M059J (cell line): Measurements from ENCODE around the gene RNF31. TPM values are rescaled to one million over a fixed set of nuclear protein-coding genes. Genes with fewer than 3 reads are reported as not detected.

ENCODE experiments used
- DNase-seq: peaks from one replicate; pipeline ENCODE4 v3.0.0-alpha.2; 2012; ENCODE audit warnings: low read depth
- total RNA-seq: library from RNA; depleted of rRNA; stranded (reverse); fragments of >200 nt; shearing (Covaris generic); gene quantifications from 2 replicates; pipeline ENCODE4 v1.2.3, GENCODE V29; 2014

The RNF31 gene
- total RNA-seq, 1 experiment from 2014 or later: 68.0 TPM

DNA sequence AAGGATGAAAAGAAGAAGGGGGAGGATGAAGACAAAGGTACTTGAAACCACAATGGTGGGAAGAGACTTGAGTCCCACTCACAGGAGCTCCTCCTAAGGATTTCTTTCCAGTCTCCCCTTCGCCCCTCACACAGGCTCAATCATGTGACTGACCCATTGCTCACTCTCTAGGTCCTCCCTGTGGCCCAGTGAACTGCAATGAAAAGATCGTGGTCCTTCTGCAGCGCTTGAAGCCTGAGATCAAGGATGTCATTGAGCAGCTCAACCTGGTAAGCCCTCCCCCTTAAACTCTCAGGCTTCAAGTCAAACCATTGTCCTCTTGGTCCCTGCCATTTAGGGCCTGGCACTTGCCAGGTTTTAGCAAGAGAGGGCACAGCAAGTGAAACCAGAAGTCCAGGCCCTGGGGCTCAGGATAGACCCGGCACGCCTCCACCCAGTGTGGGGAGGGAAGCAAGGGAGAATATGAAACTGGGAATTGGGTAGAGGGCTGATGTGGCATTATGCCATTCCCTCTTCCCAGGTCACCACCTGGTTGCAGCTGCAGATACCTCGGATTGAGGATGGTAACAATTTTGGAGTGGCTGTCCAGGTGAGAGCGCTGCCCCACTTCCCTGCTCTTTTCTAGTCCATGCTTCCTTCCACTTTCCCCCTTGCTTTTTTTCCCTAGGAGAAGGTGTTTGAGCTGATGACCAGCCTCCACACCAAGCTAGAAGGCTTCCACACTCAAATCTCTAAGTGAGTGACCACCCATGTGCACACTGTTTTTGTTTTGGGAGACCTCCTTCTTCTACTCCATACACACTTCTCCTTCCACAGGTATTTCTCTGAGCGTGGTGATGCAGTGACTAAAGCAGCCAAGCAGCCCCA, 9.5 kb upstream of the RNF31 start:
- no peak for DNase-seq

DNA sequence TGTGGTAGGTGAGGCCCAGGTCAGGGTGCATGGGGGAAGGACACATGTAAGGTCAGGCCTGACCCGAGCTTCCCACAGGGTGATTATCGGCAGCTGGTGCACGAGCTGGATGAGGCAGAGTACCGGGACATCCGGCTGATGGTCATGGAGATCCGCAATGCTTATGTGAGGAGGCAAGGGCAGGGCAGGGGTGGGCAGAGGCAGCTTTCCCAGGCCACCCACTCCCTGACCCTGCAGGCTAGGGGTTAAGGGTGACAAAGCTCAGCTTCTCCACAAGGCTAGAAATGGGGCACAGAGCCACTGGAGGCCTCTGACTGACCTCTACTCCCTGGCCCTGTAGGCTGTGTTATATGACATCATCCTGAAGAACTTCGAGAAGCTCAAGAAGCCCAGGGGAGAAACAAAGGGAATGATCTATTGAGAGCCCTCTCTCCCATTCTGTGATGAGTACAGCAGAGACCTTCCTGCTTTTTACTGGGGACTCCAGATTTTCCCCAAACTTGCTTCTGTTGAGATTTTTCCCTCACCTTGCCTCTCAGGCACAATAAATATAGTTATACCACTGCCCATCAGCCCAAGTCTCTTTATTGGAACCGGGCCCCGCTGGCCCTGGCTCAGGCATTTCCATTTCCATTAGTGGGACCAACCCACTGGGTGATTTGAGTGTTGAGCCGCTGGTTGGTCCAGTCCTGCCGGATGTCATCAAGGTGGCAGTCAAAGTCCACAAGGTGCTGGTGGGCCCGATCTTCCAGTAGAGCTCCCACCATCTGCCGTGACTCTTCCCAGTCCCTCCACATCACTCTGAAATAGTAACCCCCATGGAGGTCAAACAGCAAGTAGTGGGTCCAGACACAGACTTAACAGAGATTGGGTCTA, 8.7 kb upstream of the RNF31 start:
- no peak for DNase-seq

DNA sequence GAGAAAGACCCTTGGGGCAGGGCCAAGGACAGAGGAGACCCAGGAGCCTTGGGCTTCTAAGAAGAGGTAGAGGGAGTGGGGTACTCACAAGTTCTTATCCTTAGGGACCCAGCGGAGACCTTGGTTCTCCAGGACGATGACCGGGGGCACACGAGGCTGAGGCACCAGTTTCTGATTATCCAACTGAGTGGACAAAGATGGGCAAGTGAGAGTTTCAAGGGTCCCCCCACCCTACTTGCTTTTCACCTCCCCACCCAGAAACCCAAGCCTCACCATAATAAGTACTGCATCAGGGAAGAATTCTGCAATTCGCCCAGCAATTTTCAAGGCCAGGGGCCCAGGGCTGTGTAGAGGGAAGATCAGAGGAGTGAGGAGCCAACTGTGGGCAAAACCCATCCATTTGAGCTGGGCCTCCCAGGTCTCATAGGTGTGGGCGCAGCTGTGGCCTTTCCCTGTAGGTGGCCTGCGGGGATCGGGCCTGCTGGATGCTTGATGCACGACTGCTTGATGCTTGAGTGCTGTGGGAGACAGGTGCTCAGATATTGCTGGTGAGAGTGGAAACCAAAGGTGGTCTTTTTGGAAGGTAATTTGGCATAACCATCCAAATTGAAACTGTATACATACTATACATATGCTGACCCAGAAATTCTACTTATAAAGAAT, 7.9 kb upstream of the RNF31 start:
- no peak for DNase-seq

DNA sequence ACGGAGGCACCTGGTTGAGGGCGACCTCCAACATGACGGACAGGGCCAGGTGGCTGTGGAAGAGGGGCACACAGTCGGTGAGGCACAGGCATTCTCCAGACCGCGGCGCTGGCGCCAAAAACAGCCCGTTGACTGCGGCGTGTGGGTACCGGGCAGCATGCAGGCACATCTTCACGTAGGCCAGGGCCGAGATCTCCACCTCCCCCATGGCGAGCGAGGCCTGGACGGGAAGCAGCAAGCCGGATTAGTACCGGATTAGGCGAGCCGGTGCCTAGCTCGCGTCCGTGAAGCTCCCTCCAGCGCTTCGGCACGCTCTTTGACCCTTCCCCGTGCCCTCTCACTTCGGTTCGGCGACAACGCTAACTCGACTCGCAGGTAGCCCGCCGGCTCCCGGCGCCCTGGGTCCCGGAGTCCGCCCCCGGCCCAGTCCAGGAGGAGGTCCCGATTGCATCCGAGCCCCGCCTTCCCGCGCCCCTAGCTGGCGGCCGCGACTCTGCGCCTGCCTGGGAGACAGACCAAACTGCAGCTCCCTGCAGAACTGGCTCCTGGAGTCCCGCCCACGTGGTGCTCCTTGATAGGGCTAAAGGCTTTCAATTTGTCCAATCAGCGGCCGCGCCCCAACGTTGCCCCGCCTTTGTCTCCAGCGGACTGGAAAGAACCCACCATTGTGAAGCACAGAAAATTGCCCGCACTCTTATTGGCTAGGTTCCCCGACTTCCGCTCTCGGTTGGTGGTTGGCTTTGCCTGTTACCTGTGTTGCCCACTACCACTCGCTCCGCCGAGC, 6.0 kb upstream of the RNF31 start, which contains the start of gene EMC9:
Gene EMC9, minus strand, starts transcription at position 495 of the 784 bp plus-strand sequence. Its CDS starts 287 bp downstream, at position 208.
- peak; percentile 99 for DNase-seq

DNA sequence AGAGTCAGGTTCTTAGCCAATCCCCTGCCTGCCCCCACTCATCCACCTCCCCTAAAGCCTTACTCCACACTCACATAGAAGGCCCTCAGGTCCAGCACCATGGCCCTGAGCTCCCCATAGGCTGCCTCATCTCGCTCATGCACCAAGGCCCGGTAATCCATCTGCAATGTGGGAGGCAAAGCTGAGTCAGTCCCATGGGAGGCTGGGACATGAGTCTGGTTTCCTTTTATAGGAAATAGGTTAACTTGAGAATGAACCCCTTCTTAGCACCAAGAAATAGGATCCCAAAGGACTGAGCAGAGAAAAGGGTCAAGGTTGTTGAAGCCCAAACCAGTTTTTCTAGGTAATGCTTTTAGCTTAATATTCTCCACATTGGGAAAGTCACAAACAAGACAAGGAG, 3.8 kb upstream of the RNF31 start:
- peak; percentile 57 for DNase-seq

DNA sequence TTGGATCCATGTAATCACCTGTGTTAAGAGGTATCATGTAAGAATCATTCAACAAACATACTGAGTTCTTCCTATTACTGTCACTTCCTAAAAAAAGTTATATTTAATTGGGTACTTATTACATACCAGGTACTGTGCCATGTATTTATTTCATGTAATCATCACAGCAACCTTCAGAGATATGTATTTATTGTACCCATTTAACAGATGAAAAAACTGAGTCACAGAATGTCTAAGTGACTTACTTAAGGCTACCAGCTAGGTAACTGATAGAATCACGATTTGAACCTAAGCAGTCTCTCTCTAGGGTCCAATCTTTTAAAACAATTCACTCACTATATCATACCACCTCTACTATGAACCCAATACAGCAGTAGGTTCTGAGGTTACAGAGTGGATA, 2.8 kb upstream of the RNF31 start:
- DNase-seq: no peak

DNA sequence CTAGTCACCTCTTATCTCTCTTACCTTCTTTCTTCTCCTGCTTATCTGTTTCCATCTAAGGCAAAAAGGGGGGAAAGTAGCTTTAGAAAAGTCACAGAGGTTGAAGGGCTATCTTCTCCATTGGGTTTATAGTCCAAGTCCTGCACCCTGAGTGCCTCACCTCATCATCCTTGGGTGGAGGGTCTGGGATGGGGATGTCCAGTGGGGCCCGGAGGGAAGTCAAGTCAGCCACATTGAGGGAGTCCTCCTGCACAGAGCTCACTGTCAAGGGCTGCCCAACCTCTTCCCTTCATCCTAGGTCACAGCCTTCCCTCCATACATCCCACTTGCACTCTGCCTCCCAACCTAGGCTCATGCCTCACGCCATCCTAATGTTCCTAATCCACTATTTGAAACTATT, 2.1 kb upstream of the RNF31 start:
- no peak for DNase-seq

DNA sequence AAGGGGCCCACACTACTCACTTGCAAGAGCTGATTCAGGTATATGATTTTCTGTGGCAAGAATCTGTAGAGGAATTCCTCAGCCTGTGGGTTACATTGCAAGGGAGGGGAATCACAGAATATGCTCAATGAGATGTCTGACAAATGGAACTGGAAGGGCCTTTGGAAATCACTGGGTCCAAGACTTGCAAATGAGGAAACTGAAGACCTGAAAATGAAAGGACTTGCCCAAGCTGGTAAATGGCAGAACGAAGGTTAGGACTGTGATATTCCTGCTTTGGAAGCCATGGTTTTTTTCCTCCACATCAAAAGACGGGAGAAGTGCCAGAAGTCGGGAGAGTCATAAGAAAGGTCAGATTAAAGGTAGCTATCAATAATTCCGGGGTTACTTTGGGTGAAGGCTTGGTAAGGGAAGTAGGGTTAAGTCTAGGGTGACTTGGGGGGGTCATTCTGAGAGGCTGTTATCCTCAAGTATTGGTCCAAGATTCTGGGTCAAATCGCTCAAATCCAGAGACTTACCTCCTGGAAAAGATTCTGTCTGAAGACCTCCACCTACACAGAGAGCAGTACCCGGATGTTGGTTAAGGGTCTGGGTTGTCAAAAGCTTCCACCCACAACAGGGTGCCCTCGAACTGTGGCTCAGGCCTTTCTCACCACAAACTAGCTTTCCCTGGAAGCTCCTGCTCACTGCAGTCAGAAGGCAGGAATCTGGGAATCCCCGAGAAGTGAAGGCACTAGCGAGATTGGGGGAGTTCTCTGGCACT, 1.4 kb upstream of the RNF31 start:
- DNase-seq: peak; percentile 30

DNA sequence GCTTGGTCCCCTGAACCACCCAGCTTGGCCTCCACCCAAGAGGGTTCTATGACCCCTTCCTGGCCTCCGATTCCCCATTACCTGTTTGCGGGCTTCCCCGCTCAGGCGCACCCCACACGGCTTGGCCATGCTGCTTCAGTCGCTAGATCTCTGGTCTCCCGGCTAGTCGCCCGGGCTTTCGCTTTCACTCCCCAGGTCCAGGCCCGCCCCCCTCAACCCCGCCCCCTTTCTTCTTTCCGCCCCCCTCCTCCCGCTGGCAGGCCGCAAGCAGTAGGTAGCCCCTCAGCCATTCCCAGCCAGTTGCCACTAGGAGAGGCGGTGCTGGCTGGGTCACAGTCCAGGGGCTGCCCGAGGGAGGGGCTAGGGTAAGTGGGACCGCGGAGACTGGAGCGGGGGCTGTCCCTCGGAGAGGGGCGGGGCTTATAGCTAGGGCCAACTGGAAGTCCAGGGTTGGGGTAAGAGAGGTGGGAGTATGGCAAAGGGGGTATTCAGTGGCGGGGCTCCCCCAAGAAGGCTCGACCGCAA, 783 bp upstream of the RNF31 start, which contains the start of gene PSME2:
Gene PSME2, minus strand, starts transcription at position 158 of the 525 bp plus-strand sequence. Its CDS starts 29 bp downstream, at position 129.
- peak; percentile 97 for DNase-seq

DNA sequence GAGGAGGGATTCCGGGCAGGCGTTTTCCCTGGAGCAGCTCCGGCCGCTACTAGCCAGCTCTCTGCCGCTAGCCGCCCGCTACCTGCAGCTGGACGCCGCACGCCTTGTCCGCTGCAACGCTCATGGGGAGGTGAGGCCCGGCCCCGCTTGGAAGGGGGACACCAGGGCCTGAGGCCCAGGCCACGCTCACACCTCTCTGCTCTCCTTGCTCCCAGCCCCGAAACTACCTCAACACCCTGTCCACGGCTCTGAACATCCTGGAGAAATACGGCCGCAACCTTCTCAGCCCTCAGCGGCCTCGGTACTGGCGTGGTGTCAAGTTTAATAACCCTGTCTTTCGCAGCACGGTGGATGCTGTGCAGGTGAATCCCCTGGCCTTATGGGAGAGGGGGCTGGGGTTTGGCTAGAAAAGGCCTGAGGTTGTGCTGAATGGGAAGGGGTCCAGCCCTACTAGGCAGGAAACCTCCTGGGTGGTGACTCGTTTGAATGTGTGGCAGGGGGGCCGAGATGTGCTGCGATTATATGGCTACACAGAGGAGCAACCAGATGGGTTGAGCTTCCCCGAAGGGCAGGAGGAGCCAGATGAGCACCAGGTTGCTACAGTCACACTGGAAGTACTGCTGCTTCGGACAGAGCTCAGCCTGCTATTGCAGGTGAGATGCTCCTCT, 597 bp downstream of the RNF31 start:
- DNase-seq: no peak

DNA sequence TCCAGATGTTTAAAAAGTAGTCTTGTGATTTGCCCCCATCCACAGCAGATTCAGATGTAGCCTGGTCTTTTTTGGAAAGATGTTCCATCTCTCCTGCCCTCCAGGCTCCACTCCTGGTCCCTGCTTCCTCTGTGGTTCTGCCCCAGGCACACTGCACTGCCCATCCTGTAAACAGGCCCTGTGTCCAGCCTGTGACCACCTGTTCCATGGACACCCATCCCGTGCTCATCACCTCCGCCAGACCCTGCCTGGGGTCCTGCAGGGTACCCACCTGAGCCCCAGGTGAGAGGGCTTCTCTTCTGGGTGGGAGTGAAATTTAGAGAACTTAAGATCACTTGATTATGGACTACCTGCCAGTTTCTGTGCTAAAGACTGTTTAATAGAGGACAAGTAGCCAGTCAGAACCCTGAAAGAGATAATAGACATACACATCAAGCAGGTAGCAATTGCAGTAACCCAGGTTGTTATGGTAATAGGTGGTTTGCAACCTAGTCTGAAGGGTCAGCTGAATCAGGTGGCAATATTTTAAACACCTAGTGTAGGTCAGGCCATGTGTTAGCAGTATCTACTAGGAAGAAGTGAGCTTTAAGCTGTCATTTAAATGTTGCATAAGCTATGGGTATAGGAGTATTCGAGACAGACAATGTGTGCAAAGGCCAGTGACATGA, 2.1 kb downstream of the RNF31 start:
- no peak for DNase-seq

DNA sequence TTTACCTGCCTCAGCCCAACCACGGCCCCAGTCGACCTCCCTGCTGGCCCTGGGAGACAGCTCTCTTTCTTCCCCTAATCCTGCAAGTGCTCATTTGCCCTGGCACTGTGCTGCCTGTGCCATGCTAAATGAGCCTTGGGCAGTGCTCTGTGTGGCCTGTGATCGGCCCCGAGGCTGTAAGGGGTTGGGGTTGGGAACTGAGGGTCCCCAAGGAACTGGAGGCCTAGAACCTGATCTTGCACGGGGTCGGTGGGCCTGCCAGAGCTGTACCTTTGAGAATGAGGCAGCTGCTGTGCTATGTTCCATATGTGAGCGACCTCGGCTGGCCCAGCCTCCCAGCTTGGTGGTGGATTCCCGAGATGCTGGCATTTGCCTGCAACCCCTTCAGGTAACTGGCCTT, 2.8 kb downstream of the RNF31 start:
- DNase-seq: no peak

DNA sequence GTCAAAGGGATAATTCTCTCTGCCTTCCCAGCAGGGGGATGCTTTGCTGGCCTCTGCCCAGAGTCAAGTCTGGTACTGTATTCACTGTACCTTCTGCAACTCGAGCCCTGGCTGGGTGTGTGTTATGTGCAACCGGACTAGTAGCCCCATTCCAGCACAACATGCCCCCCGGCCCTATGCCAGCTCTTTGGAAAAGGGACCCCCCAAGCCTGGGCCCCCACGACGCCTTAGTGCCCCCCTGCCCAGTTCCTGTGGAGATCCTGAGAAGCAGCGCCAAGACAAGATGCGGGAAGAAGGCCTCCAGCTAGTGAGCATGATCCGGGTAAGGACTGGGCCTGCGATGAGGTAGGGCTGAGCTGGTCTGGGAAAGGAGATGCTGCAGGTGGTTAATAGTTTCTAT, 3.3 kb downstream of the RNF31 start:
- no peak for DNase-seq

DNA sequence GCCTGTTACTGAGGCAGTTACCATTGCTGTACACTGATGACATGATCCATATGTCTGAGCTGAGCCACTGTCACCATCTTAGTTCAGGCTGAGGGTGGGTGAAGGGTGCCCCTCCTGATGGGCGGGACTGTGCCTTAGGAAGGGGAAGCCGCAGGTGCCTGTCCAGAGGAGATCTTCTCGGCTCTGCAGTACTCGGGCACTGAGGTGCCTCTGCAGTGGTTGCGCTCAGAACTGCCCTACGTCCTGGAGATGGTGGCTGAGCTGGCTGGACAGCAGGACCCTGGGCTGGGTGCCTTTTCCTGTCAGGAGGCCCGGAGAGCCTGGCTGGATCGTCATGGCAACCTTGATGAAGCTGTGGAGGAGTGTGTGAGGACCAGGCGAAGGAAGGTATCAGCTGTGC, 3.7 kb downstream of the RNF31 start:
- DNase-seq: no peak

DNA sequence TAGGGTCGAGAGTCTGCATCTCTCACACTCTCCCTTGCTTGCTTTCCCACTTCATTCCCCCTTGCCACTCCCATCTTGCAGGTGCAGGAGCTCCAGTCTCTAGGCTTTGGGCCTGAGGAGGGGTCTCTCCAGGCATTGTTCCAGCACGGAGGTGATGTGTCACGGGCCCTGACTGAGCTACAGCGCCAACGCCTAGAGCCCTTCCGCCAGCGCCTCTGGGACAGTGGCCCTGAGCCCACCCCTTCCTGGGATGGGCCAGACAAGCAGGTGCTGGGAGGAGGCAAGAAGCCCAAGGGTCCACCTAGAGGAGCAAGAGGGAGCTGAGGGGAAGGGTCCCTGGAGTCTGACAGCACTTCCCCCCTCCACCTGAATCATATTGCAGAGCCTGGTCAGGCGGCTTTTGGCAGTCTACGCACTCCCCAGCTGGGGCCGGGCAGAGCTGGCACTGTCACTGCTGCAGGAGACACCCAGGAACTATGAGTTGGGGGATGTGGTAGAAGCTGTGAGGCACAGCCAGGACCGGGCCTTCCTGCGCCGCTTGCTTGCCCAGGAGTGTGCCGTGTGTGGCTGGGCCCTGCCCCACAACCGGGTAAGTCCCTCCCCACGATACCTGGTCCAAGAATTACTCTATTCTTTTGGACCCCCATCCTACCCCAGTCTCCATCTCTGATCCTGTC, 4.2 kb downstream of the RNF31 start:
- no peak for DNase-seq

DNA sequence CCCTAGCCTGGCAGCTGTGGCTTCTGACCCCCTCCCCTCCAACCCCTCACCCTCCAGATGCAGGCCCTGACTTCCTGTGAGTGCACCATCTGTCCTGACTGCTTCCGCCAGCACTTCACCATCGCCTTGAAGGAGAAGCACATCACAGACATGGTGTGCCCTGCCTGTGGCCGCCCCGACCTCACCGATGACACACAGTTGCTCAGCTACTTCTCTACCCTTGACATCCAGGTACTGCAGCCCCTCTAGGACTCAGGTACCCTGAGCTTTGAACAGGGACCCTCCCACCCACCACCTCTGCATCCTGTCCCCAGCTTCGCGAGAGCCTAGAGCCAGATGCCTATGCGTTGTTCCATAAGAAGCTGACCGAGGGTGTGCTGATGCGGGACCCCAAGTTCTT, 7.8 kb downstream of the RNF31 start:
- no peak for DNase-seq

DNA sequence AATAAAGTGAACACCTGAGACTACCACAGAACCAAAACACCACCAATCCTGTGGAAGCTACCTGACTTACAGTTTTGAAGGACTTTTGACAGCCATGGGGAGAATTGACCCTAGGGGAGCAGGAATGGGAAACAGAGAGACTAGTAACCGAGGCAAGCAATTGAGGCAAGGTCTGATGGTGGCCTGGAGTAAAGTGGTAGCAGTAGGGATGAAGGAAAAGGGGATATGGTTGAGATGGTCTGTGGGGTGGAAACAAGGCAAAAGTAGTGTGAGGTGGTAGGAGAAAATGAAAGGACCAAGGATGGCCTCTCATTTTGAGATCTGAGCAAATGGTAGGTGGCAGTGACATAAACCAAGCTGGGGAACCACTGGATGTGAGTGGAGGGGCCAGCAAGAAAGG, 9.5 kb downstream of the RNF31 start:
- no peak for DNase-seq

DNA sequence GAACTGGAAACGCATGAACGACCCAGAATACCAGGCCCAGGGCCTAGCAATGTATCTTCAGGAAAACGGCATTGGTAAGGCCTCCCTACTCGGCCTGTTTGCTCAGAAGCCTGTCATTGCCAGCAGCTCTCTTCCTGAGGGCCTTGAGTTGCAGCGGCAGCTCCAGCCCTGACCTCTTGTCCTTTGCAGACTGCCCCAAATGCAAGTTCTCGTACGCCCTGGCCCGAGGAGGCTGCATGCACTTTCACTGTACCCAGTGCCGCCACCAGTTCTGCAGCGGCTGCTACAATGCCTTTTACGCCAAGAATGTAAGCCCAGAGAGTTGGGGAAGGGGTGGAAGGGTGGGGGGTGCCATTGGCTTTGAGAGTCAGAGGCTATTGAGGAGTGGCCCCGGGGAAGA, 10.0 kb downstream of the RNF31 start:
- DNase-seq: no peak
